ENCODE results near the gene TBC1D10A. TPM values are rescaled to one million over a fixed set of nuclear protein-coding genes. Genes with fewer than 3 reads are reported as not detected.

TBC1D10A gene
- total RNA-seq, 1 donor from 2014 or later: 7.9 TPM

DNA sequence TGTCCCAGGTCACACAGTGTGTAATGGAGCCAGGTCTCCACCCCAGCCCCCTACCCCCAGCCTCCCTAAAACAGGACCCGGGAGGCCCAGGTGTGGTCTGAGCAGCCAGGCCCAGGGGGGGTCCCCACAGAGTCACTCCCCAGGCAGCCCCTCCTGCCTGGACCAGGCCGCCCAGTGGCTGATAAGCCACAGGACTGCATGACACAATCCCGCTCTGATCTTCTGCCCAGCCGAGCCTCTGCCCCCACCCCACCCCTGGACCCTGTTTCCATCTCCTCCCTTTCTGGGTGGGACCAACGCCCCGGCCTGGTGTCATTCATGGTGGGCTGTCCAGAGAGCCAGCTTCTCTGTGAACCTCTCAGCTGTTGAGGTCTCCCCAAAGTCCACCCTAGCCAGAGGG lies 72.4 kb downstream of the TBC1D10A start:
- TF ChIP-seq, protein P1, sequence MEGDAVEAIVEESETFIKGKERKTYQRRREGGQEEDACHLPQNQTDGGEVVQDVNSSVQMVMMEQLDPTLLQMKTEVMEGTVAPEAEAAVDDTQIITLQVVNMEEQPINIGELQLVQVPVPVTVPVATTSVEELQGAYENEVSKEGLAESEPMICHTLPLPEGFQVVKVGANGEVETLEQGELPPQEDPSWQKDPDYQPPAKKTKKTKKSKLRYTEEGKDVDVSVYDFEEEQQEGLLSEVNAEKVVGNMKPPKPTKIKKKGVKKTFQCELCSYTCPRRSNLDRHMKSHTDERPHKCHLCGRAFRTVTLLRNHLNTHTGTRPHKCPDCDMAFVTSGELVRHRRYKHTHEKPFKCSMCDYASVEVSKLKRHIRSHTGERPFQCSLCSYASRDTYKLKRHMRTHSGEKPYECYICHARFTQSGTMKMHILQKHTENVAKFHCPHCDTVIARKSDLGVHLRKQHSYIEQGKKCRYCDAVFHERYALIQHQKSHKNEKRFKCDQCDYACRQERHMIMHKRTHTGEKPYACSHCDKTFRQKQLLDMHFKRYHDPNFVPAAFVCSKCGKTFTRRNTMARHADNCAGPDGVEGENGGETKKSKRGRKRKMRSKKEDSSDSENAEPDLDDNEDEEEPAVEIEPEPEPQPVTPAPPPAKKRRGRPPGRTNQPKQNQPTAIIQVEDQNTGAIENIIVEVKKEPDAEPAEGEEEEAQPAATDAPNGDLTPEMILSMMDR (IDR thresholded peaks at IDR 0.05; ENCODE audit: unreplicated experiment): no peak
- Mint-ChIP-seq H3K9me3 (ENCODE audit: unreplicated experiment) (no peaks in the 10 kb centered on the region), H3K27me3 (ENCODE audit: unreplicated experiment) (peaks cover 8% of the 10 kb centered on the region), H3K4me1 (ENCODE audit: unreplicated experiment) (peaks cover 11% of the 10 kb centered on the region), H3K36me3 (ENCODE audit: low read depth, unreplicated experiment) (no peaks in the 10 kb centered on the region), H3K4me3 (ENCODE audit: unreplicated experiment) (no peak overlapping the region), H3K27ac (ENCODE audit: unreplicated experiment) (no peak overlapping the region)
- no peak for DNase-seq (ENCODE audit: low spot score)

DNA sequence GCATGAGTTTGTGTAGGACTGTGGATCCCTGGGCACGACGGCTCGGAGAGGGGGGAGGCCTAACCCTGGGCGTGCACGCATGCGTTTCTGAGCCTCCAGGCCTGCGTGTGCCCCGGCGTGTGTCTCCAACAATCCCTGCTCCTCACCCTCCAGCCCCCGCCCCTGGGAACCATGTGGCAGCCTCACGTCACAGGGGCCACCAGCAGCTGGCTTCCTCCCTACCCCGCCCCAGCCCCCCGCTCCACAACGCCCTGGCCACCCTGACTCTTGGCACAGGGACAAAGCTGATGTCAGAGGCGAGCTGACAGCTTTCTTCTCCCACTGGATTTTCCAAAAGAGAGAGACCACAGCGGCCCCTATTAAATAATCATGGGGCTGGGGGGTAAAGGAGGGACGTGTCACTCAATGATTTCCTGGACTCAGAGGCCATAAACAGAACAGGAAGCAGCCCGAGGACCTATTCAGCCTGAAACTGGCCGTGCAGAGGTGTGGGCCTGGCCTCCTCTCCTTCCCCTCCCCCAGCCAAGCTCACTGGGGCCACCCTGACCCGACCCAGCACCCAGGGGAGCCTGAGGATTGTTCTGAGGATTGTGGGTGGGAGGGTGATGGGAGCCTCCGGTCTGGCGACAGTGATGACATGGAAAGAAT lies 73.4 kb downstream of the TBC1D10A start:
- Mint-ChIP-seq H3K4me1 (ENCODE audit: unreplicated experiment) (peaks cover 11% of the 10 kb centered on the region), H3K27me3 (ENCODE audit: unreplicated experiment) (peaks cover 12% of the 10 kb centered on the region), H3K27ac (ENCODE audit: unreplicated experiment) (no peak overlapping the region), H3K9me3 (ENCODE audit: unreplicated experiment) (no peaks in the 10 kb centered on the region), H3K4me3 (ENCODE audit: unreplicated experiment) (no peak overlapping the region), H3K36me3 (ENCODE audit: low read depth, unreplicated experiment) (no peaks in the 10 kb centered on the region)
- DNase-seq (ENCODE audit: low spot score): no peak
- TF ChIP-seq, protein P1 (IDR thresholded peaks at IDR 0.05; ENCODE audit: unreplicated experiment): no peak

DNA sequence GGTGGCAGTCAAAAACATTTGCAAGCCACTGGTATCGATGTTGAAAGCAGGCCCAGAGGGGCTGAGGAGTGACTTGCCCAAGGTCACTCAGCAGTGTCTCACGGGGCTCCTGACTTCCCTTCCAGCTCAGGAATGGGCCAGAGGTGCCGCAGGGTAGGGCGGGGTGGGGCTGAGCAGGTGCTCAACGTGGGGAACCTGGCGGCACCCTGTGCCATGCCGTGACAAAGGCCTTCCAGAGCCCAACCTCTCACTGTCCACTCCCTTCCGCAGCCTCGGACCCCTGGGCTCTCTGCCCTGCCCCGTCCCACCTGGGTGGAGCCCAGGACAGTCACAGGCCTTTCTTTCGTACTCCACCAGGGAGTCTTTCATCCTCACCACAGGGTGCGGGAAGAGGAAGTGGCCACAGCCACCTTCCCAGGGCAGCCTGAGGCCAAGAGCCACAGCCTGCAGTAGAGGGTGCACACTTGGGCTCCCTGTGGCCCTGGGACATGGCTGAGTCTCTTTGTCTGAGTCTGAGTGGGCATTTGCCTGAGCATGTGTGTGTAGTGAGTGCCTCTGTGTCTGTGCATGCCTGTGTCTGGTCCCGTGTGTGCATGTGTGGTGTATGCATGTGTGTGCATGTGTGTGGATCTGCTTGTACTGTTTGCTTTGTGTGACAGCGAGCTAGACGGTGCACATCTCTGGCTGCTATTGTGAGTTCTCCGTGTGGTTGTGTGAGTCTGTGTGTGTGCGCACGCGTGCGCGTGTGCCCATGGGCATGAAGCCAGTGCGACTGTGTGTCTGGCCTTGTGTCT lies 74.1 kb downstream of the TBC1D10A start:
- Mint-ChIP-seq H3K4me1 (ENCODE audit: unreplicated experiment) (peaks cover 11% of the 10 kb centered on the region), H3K4me3 (ENCODE audit: unreplicated experiment) (no peak overlapping the region), H3K27ac (ENCODE audit: unreplicated experiment) (peak overlapping the region; percentile 7), H3K9me3 (ENCODE audit: unreplicated experiment) (no peaks in the 10 kb centered on the region), H3K27me3 (ENCODE audit: unreplicated experiment) (peaks cover 12% of the 10 kb centered on the region), H3K36me3 (ENCODE audit: low read depth, unreplicated experiment) (no peaks in the 10 kb centered on the region)
- TF ChIP-seq, protein P1 (IDR thresholded peaks at IDR 0.05; ENCODE audit: unreplicated experiment): no peak
- no peak for DNase-seq (ENCODE audit: low spot score)

DNA sequence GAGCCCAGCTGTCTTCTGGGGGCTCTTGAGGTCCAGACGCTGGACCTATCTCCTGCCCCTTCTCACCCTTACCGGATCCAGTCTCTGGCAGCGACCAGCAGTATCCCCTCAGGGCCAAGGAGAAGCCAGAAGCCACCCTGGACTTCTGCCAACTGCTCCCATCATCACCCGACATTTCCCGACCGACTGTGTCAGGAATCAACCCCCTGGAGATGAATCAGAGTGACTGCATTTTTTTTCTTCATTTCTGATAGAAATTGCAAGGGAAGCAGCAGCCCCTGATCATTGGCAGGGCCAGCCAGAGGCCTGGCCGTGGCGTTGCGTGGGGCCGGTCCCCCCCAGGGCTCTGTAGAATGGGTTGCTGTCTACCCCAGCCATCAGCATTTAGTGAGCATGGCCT lies 75.0 kb downstream of the TBC1D10A start:
- TF ChIP-seq, protein P1 (IDR thresholded peaks at IDR 0.05; ENCODE audit: unreplicated experiment): no peak
- no peak overlapping the region for H3K4me3 Mint-ChIP-seq (ENCODE audit: unreplicated experiment)
- no peak for DNase-seq (ENCODE audit: low spot score)
- H3K27ac Mint-ChIP-seq (ENCODE audit: unreplicated experiment): no peak overlapping the region
- H3K36me3 Mint-ChIP-seq (ENCODE audit: low read depth, unreplicated experiment): no peaks in the 10 kb centered on the region
- peaks cover 12% of the 10 kb centered on the region for H3K27me3 Mint-ChIP-seq (ENCODE audit: unreplicated experiment)
- H3K9me3 Mint-ChIP-seq (ENCODE audit: unreplicated experiment): no peaks in the 10 kb centered on the region
- H3K4me1 Mint-ChIP-seq (ENCODE audit: unreplicated experiment): peaks cover 11% of the 10 kb centered on the region

All from endothelial cell (in vitro differentiated cells).